Measurements from ENCODE around the gene GPRIN3.

GPRIN3 gene

GRCh38 chr4:89307446-89308160 is at the start of gene GPRIN3:
Gene GPRIN3 (minus strand): TSS chr4:89307800. CDS start chr4:89250110, 57,690 bp downstream.
- Histone ChIP-seq H3K9me3 (ENCODE audit: control insufficient read depth, insufficient read depth, low read length) (no peaks in the 10 kb centered on the region), H3K4me1 (ENCODE audit: insufficient read depth, low read length) (no peaks in the 10 kb centered on the region; the same call in 1 of the 2 replicates), H3K36me3 (ENCODE audit: insufficient read depth, low read length) (no peaks in the 10 kb centered on the region), H3K9ac (ENCODE audit: low read depth, low read length) (peak within 1 kb of the TSS; percentile 86)

- no peaks in the 10 kb centered on the region for H3K4me1 ChIP-seq (ENCODE audit: insufficient read depth, low read length)
- no peak overlapping the region for H3K9ac ChIP-seq (ENCODE audit: low read depth, low read length)
- no peaks in the 10 kb centered on the region for H3K9me3 ChIP-seq (ENCODE audit: control insufficient read depth, insufficient read depth, low read length)
- no peaks in the 10 kb centered on the region for H3K36me3 ChIP-seq (ENCODE audit: insufficient read depth, low read length)
These were observed 49.7 kb upstream of the GPRIN3 start for GRCh38 chr4:89357340-89357739.

- Histone ChIP-seq H3K9me3 (ENCODE audit: control insufficient read depth, insufficient read depth, low read length) (no peaks in the 10 kb centered on the region), H3K4me1 (ENCODE audit: insufficient read depth, low read length) (no peaks in the 10 kb centered on the region), H3K9ac (ENCODE audit: low read depth, low read length) (no peak overlapping the region), H3K36me3 (ENCODE audit: insufficient read depth, low read length) (no peaks in the 10 kb centered on the region)
These were observed 48.5 kb upstream of the GPRIN3 start for GRCh38 chr4:89356086-89356485.

- no peaks in the 10 kb centered on the region for H3K36me3 ChIP-seq (ENCODE audit: insufficient read depth, low read length)
- no peaks in the 10 kb centered on the region for H3K4me1 ChIP-seq (ENCODE audit: insufficient read depth, low read length)
- H3K9ac ChIP-seq (ENCODE audit: low read depth, low read length): no peak overlapping the region
- no peaks in the 10 kb centered on the region for H3K9me3 ChIP-seq (ENCODE audit: control insufficient read depth, insufficient read depth, low read length)
These were observed 45.9 kb upstream of the GPRIN3 start for GRCh38 chr4:89353514-89353913.

GRCh38 chr4:89352541-89352940 is 44.9 kb upstream of the GPRIN3 start:
- no peak overlapping the region for H3K9ac ChIP-seq (ENCODE audit: low read depth, low read length)
- no peaks in the 10 kb centered on the region for H3K9me3 ChIP-seq (ENCODE audit: control insufficient read depth, insufficient read depth, low read length)
- H3K36me3 ChIP-seq (ENCODE audit: insufficient read depth, low read length): no peaks in the 10 kb centered on the region
- H3K4me1 ChIP-seq (ENCODE audit: insufficient read depth, low read length): no peaks in the 10 kb centered on the region

GRCh38 chr4:89351201-89351600 is 43.6 kb upstream of the GPRIN3 start:
- H3K9ac ChIP-seq (ENCODE audit: low read depth, low read length): no peak overlapping the region
- H3K36me3 ChIP-seq (ENCODE audit: insufficient read depth, low read length): no peaks in the 10 kb centered on the region
- no peaks in the 10 kb centered on the region for H3K4me1 ChIP-seq (ENCODE audit: insufficient read depth, low read length)
- H3K9me3 ChIP-seq (ENCODE audit: control insufficient read depth, insufficient read depth, low read length): no peaks in the 10 kb centered on the region

- no peaks in the 10 kb centered on the region for H3K9me3 ChIP-seq (ENCODE audit: control insufficient read depth, insufficient read depth, low read length)
- no peaks in the 10 kb centered on the region for H3K4me1 ChIP-seq (ENCODE audit: insufficient read depth, low read length)
- no peak overlapping the region for H3K9ac ChIP-seq (ENCODE audit: low read depth, low read length)
- H3K36me3 ChIP-seq (ENCODE audit: insufficient read depth, low read length): no peaks in the 10 kb centered on the region
These were observed 39.9 kb upstream of the GPRIN3 start for GRCh38 chr4:89347363-89348025.

GRCh38 chr4:89344571-89344970 is 37.0 kb upstream of the GPRIN3 start:
- no peaks in the 10 kb centered on the region for H3K36me3 ChIP-seq (ENCODE audit: insufficient read depth, low read length)
- H3K9ac ChIP-seq (ENCODE audit: low read depth, low read length): no peak overlapping the region
- no peaks in the 10 kb centered on the region for H3K9me3 ChIP-seq (ENCODE audit: control insufficient read depth, insufficient read depth, low read length)
- H3K4me1 ChIP-seq (ENCODE audit: insufficient read depth, low read length): no peaks in the 10 kb centered on the region

GRCh38 chr4:89338206-89338605 is 30.6 kb upstream of the GPRIN3 start:
- H3K9me3 ChIP-seq (ENCODE audit: control insufficient read depth, insufficient read depth, low read length): no peaks in the 10 kb centered on the region
- no peak overlapping the region for H3K9ac ChIP-seq (ENCODE audit: low read depth, low read length)
- no peaks in the 10 kb centered on the region for H3K36me3 ChIP-seq (ENCODE audit: insufficient read depth, low read length)
- no peaks in the 10 kb centered on the region for H3K4me1 ChIP-seq (ENCODE audit: insufficient read depth, low read length)

GRCh38 chr4:89337681-89338080 is 30.1 kb upstream of the GPRIN3 start:
- Histone ChIP-seq H3K9me3 (ENCODE audit: control insufficient read depth, insufficient read depth, low read length) (no peaks in the 10 kb centered on the region), H3K9ac (ENCODE audit: low read depth, low read length) (no peak overlapping the region), H3K36me3 (ENCODE audit: insufficient read depth, low read length) (no peaks in the 10 kb centered on the region), H3K4me1 (ENCODE audit: insufficient read depth, low read length) (no peaks in the 10 kb centered on the region)

GRCh38 chr4:89336818-89337420 is 29.3 kb upstream of the GPRIN3 start:
- Histone ChIP-seq H3K9me3 (ENCODE audit: control insufficient read depth, insufficient read depth, low read length) (no peaks in the 10 kb centered on the region), H3K36me3 (ENCODE audit: insufficient read depth, low read length) (no peaks in the 10 kb centered on the region), H3K9ac (ENCODE audit: low read depth, low read length) (no peak overlapping the region), H3K4me1 (ENCODE audit: insufficient read depth, low read length) (no peaks in the 10 kb centered on the region)

GRCh38 chr4:89334830-89335229 is 27.2 kb upstream of the GPRIN3 start:
- Histone ChIP-seq H3K4me1 (ENCODE audit: insufficient read depth, low read length) (no peaks in the 10 kb centered on the region), H3K36me3 (ENCODE audit: insufficient read depth, low read length) (no peaks in the 10 kb centered on the region), H3K9me3 (ENCODE audit: control insufficient read depth, insufficient read depth, low read length) (no peaks in the 10 kb centered on the region), H3K9ac (ENCODE audit: low read depth, low read length) (no peak overlapping the region)

- H3K4me1 ChIP-seq (ENCODE audit: insufficient read depth, low read length): no peaks in the 10 kb centered on the region
- H3K9ac ChIP-seq (ENCODE audit: low read depth, low read length): no peak overlapping the region
- H3K36me3 ChIP-seq (ENCODE audit: insufficient read depth, low read length): no peaks in the 10 kb centered on the region
- no peaks in the 10 kb centered on the region for H3K9me3 ChIP-seq (ENCODE audit: control insufficient read depth, insufficient read depth, low read length)
These were observed 26.7 kb upstream of the GPRIN3 start for GRCh38 chr4:89334311-89334710.

GRCh38 chr4:89331686-89332544 is 24.3 kb upstream of the GPRIN3 start:
- Histone ChIP-seq H3K4me1 (ENCODE audit: insufficient read depth, low read length) (no peaks in the 10 kb centered on the region), H3K36me3 (ENCODE audit: insufficient read depth, low read length) (no peaks in the 10 kb centered on the region), H3K9ac (ENCODE audit: low read depth, low read length) (no peak overlapping the region), H3K9me3 (ENCODE audit: control insufficient read depth, insufficient read depth, low read length) (no peaks in the 10 kb centered on the region)
